HG02623 (cell line): ENCODE data around the gene NARF.
A peak's percentile ranks its signal among the peaks of the same experiment; 100 is the strongest.
"Not testable (repeated sequence)": the region's sequence is repeated elsewhere in the genome, so short reads cannot be mapped to it uniquely, and the experiment has no call there.

Source experiments
- ATAC-seq: cut with Tn5 transposase; IDR thresholded peaks from one replicate; pipeline ENCODE4 v1.9.1; 2021; ENCODE audit warnings: moderate library complexity; ENCODE audit not compliant: unreplicated experiment

Gene NARF

DNA sequence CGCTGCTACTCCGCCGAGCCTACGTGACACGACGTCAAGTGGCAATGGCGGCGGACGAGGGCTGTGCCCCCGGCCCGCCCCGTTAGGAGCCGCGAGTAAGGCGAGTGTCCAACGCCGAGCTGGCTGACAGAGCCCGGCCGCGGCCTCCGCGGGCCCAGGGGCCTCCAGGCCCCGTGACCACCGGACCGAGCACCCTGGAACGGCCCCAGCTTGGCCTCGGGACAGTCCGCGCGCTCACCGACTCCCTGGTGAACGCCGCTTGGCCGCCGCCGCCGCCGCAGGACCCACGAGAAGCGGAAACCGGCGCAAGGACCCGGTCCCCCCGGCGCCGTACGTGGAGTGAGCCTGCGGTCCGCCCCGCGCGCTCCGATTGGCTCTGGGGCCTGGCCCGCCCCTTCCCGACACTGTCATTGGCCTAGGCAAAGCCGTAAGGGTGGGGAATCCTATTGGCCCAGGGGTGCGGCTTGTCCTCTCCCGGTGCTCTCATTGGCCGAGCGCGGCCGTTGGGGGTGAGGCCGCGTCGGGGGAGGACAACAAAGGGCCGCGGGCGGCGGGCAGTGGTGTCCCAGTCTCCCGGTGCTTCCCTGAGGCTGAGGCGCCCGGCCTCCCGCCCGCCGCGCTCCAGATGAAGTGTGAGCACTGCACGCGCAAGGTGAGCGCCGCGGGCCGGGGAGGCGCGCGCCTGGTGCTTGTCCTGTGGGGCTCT lies at the start of gene NARF:
Gene NARF (plus strand): TSS at position 563 of the 706 bp plus-strand sequence. CDS start 63 bp downstream, at position 626.
- peak; percentile 91 for ATAC-seq

DNA sequence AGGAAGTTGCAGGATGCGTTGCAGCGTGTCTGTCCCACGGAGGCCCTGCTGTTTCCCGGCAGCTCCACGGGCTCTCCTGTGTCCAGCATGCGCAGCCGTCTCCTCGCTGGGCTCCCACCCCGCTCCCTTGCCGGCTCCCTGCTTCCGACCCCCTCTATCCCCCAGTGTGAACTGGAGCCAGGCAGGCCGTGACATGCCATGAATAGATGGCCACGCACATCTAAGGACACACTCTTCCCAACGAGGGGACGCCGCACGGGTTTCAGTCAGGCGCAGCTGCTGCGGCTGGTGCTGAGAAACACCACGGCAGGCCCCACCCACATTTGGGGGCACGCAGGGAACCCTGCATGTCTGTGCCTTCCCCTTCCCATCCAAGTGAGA lies 49.6 kb upstream of the NARF start:
- ATAC-seq: no peak

DNA sequence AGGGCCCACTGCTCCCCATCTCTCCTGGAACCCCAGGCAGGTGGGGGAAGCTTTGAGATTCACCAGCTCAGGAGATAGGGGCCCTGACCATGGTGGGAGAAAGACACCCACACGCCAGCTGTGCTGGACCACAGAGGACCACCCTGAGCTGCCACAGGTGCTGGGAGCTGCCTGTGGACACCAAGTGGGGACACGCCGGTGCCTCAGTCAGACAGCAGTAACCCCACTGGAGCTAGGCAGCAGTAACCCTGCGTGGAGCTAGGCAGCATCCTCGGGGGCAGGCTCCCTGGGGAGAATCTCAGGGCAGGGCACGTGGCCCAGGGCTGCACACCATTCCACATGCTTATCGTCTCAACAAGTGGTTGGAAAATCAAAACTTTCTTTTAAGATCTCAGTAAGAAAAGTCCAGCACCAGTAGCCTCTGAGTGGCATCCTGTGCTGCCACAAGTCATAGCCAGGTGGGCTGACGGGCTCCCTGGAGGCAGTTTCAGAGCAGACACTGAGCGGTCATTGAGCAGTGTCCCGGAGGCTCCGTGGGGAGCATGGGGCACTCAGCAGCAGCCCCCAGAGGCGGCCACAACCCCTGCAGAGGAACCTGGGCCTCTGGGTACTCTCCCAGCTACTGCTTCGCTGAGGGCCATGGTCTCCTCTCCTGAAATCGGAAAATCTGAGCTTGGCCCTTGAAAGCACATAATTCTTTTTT lies 48.4 kb upstream of the NARF start:
- no peak for ATAC-seq

DNA sequence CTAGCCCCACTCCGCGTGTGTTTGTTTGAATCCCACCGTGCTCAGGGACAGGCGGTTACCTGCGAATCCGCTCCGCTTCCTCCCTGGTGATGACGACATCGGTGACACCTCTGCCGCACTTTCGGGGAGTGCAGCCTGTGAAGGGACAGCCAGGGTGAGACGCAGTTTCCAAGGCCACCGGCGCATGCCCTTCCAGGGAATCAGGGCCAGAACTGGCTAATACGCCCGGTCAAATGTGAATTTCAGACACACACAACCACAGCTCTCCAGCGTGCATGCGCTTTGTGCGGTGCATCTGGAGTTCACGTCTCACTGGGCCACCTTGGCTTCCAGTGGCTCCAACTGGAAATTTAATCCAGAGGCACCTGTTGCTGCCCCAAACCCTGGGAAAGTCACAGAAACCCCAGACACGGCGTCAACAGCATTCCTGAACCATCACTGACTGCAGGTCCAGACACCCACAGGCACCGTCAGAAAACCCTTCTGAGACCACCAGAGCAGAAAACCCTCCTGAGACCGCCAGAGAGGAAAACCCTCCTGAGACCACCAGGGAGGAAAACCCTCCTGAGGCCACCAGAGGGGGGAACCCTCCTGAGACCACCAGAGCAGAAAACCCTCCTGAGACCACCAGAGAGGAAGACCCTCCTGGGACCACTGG lies 47.0 kb upstream of the NARF start:
- ATAC-seq: no peak

DNA sequence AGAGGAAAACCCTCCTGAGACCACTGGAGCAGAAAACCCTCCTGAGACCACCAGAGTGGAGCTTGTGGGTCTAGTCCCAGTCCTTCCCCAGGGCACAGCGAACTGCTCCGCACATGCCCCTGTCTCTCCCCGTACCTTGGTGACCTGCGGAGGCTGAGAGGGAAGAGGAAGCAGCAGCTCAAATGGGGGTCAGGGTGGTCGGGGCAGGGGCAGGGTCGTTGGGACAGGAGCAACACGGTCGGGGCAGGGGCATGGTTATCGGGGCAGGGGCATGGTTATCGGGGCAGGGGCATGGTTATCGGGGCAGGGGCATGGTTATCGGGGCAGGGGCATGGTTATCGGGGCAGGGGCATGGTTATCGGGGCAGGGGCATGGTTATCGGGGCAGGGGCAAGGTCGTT lies 46.5 kb upstream of the NARF start:
- ATAC-seq: not testable (repeated sequence)

DNA sequence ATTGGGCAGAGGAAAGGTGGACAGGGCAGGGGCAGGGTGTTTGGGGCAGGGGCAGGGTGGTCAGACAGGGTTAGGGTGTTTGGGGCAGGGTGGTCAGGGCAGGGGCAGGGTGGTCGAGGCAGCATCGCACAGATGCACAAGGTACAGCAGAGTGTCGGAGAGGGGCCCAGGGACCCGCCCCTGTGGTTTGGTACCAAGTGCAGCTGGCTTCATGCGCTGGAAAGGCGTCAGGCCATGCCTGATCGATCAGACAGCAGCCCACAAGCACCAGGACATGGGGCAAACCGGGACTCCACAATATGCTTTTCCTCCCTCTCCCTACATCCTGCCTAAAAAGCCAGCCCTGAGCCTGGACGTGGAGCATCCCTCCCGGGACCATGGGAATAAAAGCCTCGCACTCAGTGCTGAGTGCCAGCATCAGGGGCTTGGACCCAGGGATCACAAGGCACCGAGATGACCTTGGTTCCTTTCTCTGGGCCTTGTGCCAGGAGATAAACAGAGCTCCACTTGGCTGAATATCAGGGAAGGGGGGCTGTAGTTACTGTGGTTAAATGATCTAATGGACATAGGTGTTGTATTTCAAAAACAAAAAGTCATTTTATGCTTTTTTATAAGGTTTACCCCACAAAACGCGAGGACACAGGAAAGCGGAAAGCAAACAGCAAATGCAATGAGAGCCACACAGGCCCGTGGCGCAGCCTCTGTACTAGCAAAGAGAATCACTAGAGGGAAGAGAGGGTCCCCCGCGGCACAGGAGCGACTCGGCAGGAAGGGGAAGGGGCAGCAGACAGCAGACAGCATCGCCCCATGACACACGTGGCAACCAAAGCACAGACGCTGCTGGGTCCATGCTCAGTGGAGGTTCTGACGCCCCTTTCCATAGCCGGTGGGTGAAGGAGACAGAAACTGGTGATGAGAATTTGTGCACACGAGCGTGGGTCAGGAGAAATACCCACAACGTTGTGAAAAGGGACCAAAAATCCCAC lies 45.7 kb upstream of the NARF start:
- no peak for ATAC-seq

DNA sequence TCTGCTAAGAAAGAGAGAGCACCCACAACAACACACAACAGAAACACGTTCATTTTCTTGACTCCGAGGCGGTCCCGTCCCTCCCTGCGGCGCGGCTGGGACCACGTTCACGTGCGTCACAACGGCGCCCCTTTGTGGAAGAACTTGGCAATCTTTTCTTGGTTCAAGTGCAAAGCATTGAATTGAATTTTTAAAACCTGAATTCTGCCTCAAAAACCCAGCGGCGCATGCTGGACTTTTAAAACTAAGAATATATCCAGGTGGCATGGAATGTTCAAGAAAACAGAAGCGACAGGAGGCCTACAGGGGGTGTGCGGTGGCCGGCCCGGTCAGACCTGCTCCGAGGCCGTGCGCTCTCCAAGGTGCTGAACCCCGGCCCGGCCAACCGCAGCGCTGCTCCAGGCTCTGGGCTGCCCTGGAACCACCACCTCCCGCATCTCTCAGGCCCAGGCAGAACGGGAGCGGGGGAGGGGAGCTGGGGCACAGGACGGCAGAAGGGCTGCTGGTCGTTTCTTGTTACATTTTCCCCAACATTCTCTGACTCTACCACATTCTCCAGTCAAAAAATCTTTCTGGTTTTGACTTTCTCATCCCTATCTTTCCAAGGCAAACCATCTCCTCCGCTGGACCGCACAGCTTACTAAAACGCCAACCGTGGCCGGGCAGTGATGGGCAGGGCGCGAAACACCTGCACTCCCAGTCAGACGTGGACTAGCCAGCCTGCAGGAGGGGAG lies 43.8 kb upstream of the NARF start:
- ATAC-seq: no peak

DNA sequence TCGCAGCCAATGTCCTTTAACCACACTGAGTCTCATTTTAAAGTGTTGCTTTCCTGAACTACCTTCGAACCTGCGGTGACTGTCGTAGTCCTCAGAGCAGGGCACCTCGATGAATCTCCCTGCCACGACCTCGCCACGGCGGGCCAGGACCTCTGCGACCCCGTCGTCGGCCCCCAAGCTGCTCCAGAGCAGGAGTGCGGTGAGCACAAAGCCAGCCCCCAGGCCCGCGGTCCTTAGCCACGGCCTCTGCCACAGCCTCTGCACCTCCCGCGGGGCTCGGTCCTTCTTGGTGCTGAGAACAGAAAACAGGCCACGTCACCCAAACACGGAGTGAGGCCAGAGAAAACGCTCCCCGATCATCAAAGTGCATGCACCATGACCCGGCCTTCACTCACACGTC lies 43.2 kb upstream of the NARF start:
- ATAC-seq: no peak

DNA sequence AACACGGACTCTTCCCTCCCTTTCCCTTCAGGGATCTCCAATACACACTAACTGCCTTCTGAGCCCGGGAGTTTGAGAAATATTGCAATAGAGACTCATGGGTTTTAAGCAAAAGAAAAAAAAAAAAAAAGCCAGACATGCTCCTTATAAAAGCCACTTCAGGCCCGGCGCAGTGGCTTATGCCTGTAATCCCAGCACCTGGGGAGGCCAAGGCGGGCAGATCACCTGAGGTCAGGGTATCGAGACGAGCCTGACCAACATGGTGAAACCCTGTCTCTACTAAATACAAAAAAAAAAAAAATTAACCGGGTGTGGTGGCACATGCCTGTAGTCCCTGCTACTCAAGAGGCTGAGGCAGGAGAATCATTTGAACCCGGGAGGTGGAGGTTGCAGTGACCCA lies 42.8 kb upstream of the NARF start:
- no peak for ATAC-seq

DNA sequence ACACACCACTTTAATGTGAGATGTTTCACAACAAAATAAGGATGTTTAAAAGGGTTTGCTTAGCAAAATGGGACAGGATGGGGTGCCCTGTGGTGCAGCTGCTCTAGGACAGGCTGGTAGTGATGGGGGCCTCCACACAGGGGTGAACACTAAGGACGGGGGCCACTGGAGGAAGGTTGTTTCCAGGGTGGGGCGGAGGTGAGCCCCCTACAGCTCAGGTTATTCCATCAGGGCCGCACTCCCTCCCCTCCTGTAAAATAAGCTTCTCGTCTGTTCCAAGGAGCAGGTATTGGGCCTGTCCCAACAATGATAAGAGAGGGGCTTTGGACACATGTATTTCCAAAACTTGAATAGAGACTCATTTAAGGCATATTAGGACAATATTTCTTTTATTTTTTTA lies 42.3 kb upstream of the NARF start:
- ATAC-seq: no peak

DNA sequence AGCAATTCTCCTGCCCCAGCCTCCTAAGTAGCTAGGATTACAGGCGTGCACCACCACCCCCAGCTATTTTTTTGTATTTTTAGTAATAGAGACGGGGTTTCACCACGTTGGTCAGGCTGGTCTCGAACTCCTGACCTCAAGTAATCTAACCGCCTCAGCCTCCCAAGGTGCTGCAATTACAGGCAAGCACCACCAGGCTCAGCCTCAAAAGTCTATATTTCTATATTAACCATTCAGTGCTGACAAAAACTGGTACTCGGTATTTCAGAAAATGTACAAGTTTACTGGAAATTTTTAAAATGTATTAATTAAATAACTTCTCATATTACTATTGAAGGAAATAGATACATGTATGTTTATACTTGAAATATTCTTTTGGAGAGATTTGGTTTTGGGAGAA lies 41.8 kb upstream of the NARF start:
- no peak for ATAC-seq

DNA sequence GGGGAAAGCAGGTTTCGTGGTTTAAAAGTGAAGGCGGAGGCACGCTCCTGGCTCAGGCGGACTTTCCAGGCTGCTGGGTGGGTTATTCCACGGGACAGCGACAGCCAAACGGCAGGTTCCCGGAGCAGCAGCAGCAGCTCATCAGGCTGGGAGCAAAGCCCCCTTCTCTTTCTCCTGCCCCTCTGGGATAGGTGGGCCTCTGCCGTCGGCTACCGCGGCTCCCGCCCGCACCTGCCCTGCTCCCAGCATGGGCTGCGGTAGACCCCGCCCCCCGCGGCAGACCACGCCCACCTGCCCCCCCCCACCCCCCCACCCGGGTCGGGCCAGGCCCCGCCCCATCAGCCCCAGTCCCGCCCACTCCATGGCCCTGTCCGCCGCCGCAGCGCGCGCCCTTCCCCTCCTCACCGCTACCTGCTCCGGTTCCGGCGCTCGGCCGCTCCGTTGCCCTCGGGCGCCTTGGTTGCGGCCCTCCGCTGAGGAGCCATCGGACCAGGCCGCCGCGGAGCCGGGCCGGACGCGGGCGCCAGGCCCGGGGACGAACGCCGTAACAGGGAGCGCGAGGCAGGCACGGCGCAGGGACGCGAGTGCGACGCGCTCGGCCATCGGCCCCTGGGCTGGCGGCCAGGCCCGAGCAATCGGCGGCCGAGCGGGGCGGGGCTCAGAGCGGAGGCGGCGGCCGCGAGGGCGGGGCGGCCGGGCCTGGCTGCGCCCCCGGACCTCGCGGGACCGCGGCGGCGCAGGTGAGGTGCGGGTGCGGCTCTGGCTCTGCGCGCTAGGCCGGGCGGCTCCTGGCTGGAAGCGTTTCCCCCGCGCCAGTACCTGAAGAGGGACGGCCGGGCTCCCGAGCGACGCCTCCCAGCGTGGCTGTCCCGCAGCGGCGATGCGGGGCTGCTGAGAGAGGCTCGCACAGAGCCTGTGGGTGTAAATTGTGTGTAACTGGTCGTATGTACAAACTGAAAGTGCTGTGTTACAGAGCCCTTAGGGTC lies 40.2 kb upstream of the NARF start, which contains the start of the genes HEXD and OGFOD3:
Gene HEXD (plus strand): TSS at position 347 of the 986 bp plus-strand sequence. CDS start 1,453 bp downstream, outside the sequence.
Gene OGFOD3 (minus strand): TSS at position 586 of the 986 bp plus-strand sequence. CDS start 101 bp downstream, at position 485.
- ATAC-seq: peak; percentile 84

DNA sequence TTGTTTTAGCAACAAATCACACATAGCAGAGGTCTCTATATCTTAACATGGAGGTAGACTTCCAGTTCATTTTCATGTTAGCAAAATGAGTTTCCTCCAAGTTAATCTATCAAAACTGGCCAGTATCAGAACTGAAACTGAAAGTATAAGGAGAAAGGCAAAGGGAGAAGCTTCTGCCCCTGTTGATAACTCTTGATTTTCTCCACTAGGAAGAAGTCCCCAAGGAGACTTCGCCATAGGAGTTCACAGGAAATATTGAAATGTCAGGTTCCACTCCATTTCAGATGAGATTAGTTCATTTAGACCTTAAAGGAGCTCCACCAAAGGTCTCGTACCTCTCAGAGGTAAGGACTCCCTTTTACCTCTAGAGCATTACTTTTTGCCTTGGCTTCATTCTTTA lies 39.0 kb upstream of the NARF start:
- ATAC-seq: no peak

DNA sequence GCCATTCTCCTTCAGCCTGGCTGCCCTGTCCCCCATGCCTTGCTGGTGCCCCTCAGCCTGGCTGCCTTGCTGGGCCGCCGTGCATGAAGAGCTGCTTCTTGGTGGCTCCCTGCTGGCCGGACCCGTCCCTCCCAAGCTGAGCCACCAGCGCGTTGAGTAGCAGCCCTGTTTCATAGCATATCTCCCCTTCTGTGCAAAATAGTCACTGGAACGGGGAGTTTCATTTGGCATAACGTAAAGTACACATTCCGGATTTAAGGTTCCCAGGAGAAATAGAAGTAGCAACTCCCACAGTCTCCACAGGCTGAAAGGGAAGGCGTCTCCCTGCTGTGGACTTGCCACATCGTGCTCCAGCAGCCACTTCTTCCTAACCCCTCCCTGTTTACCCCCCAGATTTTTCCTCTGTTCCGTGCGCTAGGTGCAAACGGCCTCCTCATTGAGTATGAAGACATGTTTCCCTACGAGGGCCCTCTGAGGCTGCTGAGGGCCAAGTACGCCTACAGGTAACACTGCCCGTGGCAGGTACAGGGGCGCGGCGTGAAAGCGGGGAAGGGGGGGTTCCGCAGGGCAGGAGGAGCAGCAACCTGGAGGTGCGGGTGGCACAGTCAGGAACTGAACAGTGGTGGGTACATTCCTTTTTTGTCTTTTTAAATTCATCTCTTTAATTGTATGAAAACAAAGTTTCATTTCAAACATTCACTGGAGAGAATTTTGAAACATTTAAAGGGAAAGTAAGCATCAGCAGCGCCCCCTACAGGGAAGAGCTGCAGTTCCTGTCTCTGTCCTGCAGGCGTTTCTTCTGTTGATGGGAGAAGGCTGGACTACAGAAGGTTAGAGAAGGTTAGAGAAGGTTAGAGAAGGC lies 34.3 kb upstream of the NARF start:
- no peak for ATAC-seq

DNA sequence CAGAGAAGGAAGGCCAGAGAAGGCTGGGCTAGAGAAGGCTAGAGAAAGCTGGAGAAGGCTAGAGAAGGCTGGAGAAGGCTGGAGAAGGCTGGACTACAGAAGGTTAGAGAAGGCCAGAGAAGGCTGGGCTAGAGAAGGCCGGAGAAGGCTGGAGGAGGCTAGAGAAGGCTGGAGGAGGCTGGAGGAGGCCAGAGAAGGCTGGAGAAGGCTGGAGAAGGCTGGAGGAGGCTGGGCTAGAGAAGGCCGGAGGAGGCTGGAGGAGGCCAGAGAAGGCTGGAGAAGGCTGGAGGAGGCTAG lies 33.7 kb upstream of the NARF start:
- ATAC-seq: no peak

DNA sequence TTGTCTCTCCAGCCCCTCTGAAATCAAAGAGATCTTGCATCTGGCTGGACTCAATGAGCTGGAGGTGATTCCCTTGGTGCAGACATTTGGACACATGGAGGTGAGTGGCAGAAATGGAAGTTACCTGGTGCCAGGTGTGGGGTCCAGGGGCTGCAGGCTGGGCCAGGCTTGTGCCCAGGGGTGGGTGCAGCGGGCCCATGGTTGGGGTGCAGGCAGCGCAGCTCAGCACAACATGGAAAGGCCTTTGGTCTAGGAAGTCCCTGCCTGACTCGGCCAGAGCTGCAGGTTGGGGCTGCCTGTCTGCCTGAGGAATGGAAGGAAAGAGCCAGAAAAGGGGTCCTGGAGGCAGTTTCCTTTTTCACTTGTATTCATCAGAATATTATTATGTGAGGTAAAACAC lies 30.0 kb upstream of the NARF start:
- no peak for ATAC-seq

DNA sequence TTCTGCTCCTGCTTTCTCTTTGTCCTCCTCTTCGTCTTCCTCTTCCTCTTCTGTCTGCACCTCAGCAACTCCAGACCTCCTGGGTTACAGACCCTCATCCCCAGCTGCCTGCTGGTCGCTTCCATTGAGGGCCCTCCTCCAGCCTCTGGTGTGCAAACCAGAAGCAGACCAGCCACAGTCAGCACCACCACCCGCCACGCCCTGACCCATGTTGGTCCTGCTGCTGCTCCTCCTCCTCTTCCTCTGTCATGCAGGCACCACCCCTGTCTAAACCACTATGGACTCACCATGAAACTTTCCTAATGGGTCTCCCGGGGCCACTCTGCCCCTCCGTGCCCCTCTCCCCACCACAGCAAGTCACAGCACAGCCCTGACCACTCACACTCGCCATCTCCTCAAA lies 28.7 kb upstream of the NARF start:
- ATAC-seq: no peak

DNA sequence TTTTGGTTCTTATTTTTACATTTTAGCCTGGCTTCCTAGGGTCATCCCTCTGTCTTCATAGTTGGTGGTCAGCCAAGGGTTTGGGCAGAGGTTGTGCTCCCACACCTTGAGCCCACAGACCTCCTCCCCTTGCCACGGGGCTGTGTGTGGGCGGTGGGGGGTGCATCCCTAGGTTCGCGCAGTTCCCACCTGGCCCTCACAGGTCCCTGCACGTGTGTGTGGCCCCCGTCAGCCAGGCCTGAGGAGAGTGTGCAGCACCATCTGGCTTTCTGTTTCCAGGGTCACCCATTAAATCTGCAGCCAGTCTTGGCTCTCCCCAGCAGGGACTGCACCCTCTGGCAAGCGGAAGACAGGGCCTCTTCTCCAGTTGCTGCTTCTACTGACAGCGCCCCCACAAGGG lies 26.5 kb upstream of the NARF start:
- ATAC-seq: no peak
